ENCODE measurements around the gene MAGI2.

Gene MAGI2

GRCh38 chr7:78043159-78043558 lies 1410.3 kb downstream of the MAGI2 start:
- no peak for DNase-seq

DNA sequence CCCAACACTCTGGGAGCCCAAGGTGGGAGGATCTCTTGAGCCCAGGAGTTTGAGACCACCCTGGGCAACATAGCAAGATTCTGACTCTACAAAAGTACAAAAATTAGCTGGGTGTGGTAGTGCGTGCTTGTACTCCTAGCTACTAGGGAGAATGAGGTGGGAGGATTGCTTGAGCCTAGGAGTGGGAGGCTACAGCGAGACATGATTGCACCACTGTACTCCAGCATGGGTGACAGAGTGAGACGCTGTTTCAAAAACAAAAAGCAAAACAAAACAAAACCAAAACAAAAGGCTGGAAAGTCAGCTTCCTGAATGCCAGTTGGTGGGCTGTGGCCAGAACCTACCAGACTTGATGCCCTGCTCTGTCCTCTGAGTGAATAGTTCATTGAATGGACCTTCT lies 1412.0 kb downstream of the MAGI2 start:
- DNase-seq = no peak

DNA sequence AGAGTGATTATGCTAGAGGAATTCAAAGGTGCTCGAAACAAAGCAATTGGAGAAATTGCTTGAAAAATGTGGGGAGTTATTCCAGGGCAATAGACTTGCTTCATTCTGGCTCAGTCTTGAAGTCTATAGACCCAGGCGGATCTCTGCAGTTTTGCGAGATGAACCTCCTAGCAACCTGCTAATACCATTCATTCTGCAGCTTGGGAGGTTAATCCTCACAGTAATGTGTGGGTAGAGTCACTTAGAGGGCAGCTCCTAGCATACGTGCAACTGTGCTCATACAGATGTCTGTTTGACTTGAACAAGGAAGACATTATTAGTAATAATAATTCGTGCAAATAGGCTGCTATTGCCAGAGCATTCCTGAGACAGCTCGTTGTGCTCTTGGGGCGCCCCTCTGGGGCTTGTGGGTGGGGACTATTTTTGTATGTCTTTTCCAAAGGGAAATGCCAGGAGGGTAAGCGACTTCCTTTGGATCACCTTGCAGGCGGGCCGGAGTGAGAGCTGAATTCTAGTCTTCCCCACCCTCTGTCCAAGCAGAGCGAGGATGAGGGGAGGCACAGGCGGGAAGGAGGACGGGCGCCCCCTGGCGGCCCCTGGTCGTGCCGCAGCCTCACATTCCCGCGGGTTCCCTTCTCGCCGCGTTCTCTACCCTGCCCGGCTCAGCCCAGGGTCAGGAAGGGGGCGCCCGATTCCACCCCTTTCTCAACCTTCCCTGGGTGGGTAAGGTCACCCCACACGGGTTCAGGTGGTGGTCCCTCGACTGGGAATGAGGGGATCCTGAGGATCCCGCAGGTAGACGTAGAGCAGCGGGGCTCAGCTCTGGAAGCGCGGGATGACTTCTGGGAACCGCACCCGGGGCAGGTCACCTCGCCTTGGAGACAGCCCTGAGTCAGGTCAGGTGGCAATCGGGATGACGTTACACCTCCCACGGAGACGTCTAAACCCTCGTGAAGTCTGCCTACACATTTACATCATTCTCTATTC lies 1413.4 kb downstream of the MAGI2 start:
- DNase-seq = peak; percentile 29

- DNase-seq = no peak
Measured at GRCh38 chr7:78038465-78039080, 1414.9 kb downstream of the MAGI2 start.

DNA sequence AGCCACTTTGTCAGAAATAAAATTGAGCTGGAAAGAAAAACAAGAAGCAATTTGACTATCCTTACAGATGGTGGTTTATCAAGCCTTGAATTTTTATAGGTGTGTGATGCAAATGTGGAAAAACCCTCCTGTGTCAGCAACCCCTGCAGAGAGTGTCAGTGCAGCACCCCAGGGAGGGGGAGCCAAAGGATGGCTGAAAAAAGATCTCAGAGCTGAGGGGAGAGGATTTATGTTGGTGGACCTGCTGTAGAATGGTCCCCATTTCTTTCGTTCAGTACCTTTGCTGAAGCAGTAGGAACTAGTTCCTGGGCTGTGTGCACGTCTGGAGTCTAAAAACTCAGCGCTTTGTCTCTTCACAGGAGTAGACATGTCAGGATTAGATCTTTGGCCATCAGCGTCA lies 1415.9 kb downstream of the MAGI2 start:
- no peak for DNase-seq

GRCh38 chr7:78033410-78033809 lies 1420.1 kb downstream of the MAGI2 start:
- DNase-seq = no peak

- DNase-seq = no peak
Measured at GRCh38 chr7:78026492-78026891, 1427.0 kb downstream of the MAGI2 start.

DNA sequence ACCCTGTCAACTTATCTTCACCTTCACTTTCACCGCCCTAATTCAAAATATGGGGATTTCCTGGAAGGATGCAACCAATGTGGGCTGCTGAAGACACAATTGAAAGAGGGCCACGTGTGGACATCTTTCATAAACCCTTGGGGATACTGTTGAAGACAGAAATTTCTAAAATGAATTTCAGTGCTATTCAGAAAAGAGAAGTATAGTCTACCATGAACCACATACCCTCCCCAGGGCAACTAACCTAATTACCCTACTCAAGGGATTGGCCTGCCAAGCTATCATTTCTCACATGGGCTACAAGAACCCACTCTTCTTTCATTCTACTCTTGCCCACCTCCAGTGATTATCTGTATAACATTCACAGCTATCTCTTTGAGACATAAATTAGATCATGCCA lies 1428.9 kb downstream of the MAGI2 start:
- no peak for DNase-seq

GRCh38 chr7:78023191-78023590 lies 1430.3 kb downstream of the MAGI2 start:
- no peak for DNase-seq

- no peak for DNase-seq
Measured at GRCh38 chr7:78022165-78022564, 1431.3 kb downstream of the MAGI2 start.

- DNase-seq = no peak
Measured at GRCh38 chr7:78020874-78021249, 1432.6 kb downstream of the MAGI2 start.

- no peak for DNase-seq
Measured at GRCh38 chr7:78020136-78020873, 1433.2 kb downstream of the MAGI2 start.

GRCh38 chr7:78019447-78020135 lies 1433.9 kb downstream of the MAGI2 start:
- DNase-seq = peak; percentile 57

DNA sequence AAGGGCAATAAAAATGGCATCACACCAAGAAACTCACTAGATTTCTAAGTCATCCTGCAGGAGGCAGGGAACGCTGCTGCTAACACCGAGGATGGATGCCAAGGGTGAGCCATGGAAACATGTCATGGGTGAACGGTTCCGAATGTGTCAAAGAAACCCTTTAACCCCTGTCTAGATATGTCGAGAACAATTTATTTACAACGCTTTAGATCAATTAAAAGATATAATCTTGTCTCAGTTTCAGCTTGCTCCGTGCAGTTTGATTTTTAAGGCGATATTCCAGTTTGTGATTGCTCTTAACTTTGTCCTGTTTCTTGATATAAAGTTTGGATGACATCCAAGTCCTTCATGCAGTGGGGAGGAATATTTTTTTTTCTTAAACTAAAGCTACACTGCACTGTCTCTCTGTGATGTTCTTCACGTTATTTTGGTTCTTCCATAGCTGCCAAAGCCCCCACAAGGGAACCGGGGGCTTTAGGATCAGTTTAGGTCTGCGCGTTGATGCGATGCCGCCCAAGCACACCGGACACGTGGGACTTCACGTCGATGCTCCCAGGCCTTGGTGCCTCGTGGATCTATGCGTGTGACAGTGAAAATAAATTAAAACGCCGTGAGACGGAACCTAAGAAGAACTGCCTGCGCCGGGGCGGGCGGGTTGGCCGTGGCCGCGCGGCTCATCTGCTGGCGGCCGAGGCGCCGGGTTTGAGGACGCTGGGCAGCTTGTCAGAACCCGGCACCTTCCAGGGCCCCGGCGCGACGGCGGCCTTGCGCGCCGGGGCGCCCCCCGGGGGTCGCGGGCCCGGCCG lies 1434.6 kb downstream of the MAGI2 start:
- DNase-seq = peak; percentile 15

DNA sequence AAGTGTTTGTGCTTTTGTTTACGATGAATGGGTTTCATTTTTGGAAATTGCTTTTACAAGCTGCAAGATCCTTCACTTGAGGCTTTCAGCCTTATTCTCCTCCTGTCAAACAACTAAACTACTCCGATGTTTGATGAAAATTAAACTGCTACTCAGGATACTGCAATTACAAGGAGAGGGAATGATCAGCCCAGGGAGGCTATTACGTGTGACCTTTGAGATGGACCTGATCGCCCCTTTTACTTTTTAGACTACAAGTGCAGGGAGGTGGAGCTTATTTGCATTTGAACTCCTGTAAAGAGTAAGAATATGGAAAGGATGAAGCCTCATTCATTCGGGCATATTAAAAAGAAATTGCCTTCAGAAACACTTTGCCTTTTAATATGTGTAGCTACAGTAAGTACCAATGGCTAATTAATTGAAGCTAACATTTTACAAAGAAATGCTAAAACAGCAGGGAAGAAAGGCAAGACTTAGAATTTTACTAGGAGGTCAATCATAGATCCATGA lies 1435.8 kb downstream of the MAGI2 start:
- DNase-seq = no peak

GRCh38 chr7:78015574-78016260 lies 1437.8 kb downstream of the MAGI2 start:
- DNase-seq = no peak

DNA sequence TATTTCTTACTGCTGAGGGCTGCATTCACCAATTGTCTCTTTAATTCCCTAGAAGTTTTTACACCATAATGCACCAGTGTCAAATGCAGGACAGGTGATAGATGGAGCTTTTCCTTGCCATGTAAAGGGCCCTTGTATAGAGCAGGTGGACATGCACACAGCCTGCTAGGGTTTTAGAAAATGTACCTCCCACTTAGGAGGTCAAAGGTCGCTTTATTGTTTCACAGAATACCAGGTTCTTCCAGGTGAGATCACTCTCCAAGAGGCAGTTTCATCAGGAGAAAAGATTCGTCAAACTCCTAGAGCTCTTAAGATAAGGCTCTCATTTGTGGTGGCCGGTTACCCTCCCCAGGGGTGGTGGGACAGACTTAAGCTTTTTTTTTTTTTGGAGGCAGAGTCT lies 1439.1 kb downstream of the MAGI2 start:
- no peak for DNase-seq

DNA sequence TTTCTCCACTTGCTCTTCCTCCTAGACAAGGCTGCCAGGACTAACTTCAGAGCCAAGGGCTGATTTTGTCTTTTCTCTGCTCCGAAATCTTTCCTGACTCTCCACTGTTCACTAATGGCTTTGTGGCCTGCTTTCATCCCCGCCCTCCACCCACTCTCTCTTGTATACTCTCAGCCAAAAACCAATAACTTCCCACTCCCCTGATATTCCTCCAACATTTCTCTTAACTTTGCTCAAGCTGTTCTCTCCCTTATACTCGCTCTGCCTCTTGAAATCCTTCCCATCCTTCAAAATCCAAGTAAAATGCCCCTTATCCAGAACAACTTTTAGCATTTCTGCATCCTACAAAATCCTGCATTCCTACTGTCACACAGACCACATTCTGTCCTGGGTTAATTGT lies 1440.1 kb downstream of the MAGI2 start:
- no peak for DNase-seq

DNA sequence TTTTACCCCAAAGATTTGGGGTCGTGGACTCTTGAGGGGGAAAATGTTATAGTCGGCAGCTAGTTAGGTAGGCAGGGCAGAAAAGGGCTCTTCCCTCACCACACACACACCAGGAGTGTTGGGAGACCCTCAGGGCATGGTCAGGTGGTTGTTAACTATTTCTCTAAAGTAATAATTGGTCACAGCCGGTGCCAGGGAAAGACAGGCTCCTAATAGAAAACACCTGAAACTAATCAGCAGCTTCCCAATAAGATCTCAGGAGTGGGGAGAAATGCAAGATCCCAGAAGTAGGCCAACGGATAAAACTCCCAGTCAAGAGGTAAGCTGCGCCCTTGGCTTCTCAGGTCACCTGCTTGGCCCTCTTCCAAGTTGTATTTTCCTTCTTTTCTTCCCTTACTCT lies 1441.8 kb downstream of the MAGI2 start:
- no peak for DNase-seq

GRCh38 chr7:78007231-78007630 lies 1446.2 kb downstream of the MAGI2 start:
- DNase-seq = no peak

DNA sequence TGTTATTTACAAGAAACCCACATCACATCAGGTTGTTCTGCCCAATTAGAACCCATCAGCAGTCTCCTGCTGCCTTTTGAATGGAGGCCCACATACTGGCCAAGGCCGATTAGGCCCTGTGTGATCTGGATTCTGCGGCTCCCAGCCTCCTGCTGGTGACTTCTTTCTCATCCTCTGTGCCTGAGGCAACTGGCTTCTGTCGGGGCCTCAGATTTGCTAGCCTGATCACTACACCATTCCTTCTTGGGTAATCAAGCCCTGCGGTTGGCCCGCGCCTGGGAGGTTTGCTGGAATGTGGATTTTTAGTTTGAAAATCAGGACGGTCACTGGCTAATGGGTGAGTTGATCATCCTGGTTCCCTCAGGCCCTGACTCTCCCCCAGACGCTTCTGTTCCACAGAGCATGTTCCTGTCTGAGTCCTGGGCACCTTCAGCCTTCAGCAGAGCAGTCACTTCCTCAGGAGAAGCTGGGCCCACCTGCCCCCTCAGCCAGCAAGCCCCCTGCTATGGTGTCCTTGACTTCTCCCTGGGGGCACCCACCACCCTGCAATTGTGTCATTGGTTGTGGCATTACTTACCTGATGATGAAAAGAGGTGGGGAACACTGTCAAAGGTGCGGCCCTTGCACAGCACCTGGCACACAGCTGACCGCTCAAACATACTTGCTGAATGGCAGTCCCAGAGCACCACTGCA lies 1447.3 kb downstream of the MAGI2 start:
- no peak for DNase-seq

All from stimulated activated CD4-positive, alpha-beta T cell treated with anti-CD3 and anti-CD28 coated beads, Interleukin-4, amount 100 ng/mL, for 1 hour (primary cell).